ENCODE measurements around the gene CTAGE9. TPM values are rescaled to one million over a fixed set of nuclear protein-coding genes. Genes with fewer than 3 reads are reported as not detected.
A peak's percentile ranks its signal among the peaks of the same experiment; 100 is the strongest.
"Not testable (repeated sequence)": the region's sequence is repeated elsewhere in the genome, so short reads cannot be mapped to it uniquely, and the experiment has no call there.

Gene CTAGE9
- total RNA-seq, 4 donors from 2014 or later = not detected

DNA sequence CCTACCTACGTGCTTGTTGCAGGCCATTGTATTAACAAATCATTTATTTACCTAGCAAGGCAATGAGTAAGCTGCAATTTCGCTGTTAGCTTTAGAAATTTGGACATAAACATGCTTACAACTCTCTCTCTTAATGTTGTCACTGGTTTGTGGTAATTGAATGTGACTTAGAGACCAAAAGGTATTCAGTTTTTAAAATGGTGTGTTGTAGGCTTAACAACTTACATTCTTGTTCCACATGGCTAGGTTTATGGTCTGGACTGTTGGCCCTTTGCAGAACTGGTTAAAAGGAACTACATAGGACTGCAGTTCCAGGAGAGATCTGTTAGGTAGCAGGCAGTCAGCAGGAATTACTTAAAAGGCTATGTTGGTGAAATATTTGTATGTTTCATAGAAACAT, 10.3 kb upstream of the CTAGE9 start:
- Histone ChIP-seq H3K4me1 (no peaks in the 10 kb centered on the region), H3K27ac (no peak overlapping the region), H3K27me3 (no peaks in the 10 kb centered on the region), H3K9me3 (no peaks in the 10 kb centered on the region), H3K36me3 (no peaks in the 10 kb centered on the region), H3K4me3 (no peak overlapping the region)
- 87 to 93% methylated on average over 2 of the region's 2 CpGs for WGBS, 2 donors (ENCODE audit: low coverage in 1 of 2)
- ATAC-seq = no peak
- TF ChIP-seq, protein P1, sequence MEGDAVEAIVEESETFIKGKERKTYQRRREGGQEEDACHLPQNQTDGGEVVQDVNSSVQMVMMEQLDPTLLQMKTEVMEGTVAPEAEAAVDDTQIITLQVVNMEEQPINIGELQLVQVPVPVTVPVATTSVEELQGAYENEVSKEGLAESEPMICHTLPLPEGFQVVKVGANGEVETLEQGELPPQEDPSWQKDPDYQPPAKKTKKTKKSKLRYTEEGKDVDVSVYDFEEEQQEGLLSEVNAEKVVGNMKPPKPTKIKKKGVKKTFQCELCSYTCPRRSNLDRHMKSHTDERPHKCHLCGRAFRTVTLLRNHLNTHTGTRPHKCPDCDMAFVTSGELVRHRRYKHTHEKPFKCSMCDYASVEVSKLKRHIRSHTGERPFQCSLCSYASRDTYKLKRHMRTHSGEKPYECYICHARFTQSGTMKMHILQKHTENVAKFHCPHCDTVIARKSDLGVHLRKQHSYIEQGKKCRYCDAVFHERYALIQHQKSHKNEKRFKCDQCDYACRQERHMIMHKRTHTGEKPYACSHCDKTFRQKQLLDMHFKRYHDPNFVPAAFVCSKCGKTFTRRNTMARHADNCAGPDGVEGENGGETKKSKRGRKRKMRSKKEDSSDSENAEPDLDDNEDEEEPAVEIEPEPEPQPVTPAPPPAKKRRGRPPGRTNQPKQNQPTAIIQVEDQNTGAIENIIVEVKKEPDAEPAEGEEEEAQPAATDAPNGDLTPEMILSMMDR (IDR thresholded peaks at IDR 0.05) = no peak
- TF ChIP-seq POLR2A (IDR thresholded peaks at IDR 0.05) (no peak), EP300 (IDR thresholded peaks at IDR 0.05) (no peak), POLR2AphosphoS5 (IDR thresholded peaks at IDR 0.05) (no peak)

DNA sequence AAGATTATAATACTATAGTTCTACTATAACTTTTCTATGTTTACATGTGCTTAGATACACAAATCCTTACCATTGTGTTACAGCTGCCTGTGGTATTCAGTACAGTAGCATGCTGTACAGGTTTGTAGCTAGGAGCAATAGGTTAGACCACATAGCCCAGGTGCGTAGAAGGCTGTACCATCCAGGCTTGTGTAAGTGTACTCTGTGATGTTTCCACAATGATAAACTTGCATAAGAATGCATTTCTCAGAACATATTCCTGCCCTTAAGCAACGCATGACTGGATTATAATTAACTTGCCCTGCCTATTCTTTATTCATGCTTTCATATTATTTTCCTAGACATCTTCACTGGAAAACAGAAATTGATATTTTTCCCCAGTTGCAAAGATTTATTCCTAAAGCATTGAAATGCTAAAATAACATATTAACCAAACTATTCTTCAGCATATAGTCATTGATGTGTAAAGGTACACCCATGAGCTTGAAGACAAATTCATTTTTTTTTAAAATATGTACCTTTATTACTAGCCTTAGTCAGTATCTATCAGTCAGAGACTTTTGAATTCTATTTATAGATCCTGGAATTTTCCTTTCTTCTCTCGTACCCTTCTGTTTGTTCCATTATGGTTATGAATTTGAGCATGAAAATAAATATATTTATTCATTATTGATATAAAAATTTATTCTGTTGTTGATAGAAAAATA, 7.2 kb upstream of the CTAGE9 start:
- 73 to 86% methylated on average over 3 of the region's 3 CpGs for WGBS, 2 donors (ENCODE audit: low coverage in 1 of 2)
- Histone ChIP-seq H3K27ac (no peak overlapping the region), H3K4me1 (no peaks in the 10 kb centered on the region), H3K4me3 (no peak overlapping the region), H3K36me3 (no peaks in the 10 kb centered on the region), H3K27me3 (no peaks in the 10 kb centered on the region), H3K9me3 (no peaks in the 10 kb centered on the region)
- TF ChIP-seq, protein P1 (IDR thresholded peaks at IDR 0.05) = no peak
- no peak for TF ChIP-seq EP300 (IDR thresholded peaks at IDR 0.05)
- TF ChIP-seq POLR2AphosphoS5 (IDR thresholded peaks at IDR 0.05) = no peak
- TF ChIP-seq POLR2A (IDR thresholded peaks at IDR 0.05) = no peak
- no peak for ATAC-seq

DNA sequence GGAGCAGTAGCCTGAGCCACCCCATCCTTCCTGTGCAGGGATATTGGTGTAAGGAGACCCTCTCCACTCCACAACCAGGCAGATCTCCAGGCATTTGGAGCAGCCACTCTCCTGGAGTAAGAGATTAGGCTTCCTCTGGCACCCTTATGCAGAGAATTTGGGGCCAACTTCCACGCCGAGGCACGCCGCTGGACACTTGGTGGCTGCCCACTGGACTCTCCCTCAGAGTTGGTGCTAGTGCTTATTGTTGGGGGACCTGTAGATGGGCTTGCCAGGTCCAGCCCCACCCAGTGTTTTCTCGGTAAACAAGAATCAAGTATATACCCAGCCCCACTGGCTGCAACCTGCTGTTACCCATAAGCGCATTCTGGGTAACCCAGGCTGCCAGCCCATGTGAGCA, 4.8 kb upstream of the CTAGE9 start:
- no CpG with 5 or more reads among the region's 6 CpGs for WGBS, 2 donors (ENCODE audit: low coverage in 1 of 2)
- H3K36me3 ChIP-seq, ATAC-seq: not testable (repeated sequence)

DNA sequence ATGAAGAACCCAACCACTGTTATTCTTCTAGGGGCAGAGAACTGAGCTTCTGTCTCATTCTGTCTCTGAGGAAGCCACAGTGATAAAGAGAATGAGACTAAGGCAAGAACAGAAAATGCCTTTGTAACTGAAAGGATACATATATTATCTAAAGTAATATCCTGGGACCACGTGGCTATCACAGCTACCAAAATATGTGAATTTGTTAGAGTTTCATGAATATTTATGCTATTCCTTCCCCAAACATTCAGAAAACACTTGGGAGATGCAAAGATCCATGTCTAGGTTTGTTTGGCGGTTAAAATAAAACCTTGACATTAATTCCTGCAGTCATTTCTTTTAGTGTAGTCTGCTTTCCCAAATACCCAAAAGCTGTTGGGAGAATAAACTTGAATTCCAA, 6.9 kb downstream of the CTAGE9 start:
- not testable (repeated sequence) for H3K27me3 ChIP-seq, H3K27ac ChIP-seq, H3K9me3 ChIP-seq, ATAC-seq, H3K4me1 ChIP-seq, H3K4me3 ChIP-seq, H3K36me3 ChIP-seq
- no CpG with 5 or more reads among the region's 2 CpGs for WGBS, 2 donors (ENCODE audit: low coverage in 1 of 2)

More for the DNA sequence above, 4.8 kb upstream of the CTAGE9 start:
- not testable (repeated sequence) for H3K27me3 ChIP-seq, H3K27ac ChIP-seq, H3K9me3 ChIP-seq, H3K4me3 ChIP-seq, H3K4me1 ChIP-seq

DNA sequence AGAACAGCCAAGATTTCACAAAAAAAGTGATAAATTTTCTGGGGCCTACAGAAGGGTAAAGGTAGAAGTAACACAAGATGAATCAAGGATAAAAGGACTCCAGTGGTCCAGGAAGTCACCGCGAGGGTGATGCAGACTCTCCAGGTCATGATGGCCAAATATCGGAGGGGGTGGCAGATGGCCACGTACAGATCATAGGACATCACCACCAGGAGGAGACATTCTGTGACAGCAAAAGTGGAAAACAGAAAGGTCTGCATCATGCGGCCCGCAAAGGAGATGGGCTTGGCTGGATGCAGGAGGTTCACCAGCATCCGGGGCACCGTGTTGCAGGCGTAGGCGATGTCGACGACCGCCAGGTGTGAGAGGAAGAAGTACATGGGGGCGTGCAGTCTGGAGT, 10.0 kb downstream of the CTAGE9 start:
- not testable (repeated sequence) for H3K27me3 ChIP-seq, H3K9me3 ChIP-seq, H3K27ac ChIP-seq, ATAC-seq, H3K4me1 ChIP-seq, H3K36me3 ChIP-seq, H3K4me3 ChIP-seq
- WGBS, 2 donors (ENCODE audit: low coverage in 1 of 2) = no CpG with 5 or more reads among the region's 14 CpGs

DNA sequence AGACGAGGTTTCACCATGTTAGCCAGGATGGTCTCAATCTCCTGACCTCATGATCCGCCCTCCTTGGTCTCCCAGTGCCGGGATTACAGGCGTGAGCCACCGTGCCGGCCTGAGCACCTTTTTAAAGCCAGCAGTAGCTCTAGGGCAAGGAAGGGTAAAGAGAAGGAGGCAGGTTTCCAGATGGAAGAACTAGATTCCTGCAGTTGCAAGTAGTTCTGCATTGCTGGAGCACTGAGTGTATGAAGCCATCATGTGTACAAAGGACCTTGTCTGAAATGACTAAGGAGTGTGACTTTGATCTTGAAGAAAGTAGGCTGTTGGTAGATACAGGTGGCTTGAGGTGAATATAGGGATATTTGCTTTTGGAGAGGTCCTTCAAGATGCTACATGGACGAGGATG, 13.9 kb downstream of the CTAGE9 start:
- H3K4me1 ChIP-seq = no peaks in the 10 kb centered on the region
- no peak for ATAC-seq
- WGBS, 2 donors (ENCODE audit: low coverage in 1 of 2) = 92 to 100% methylated on average over 1 to 2 of the region's 7 CpGs
- H3K27ac ChIP-seq = no peak overlapping the region
- H3K9me3 ChIP-seq = no peaks in the 10 kb centered on the region
- TF ChIP-seq POLR2AphosphoS5 (IDR thresholded peaks at IDR 0.05) = no peak
- no peaks in the 10 kb centered on the region for H3K27me3 ChIP-seq
- H3K4me3 ChIP-seq = no peak overlapping the region
- no peaks in the 10 kb centered on the region for H3K36me3 ChIP-seq

DNA sequence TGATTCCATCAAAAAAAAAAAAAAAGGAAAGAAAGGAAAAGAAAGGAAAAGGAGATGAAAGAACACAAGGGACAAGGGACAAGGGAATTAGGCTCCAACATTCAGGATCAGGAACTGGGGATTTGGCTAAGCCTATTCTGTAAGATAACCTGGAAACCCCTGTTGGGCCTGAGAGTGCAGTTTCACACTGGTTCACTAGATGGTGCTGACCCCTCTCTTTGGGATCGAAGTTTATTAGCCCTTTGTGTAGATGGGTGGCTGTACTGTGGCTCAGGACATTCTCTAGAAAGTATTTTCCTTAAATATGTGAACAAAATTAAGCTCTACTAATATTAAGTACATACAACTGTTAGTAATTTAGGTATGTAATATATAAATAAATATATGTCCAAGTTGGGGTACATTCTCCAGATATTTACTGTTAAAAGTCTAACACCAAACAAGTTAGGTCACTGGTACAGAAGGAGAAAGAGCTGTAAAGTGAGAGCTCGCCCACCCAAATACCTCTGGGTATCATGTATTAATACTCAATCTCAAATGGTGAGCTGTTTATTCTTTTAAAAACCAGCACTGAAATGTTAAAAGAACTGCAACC, 15.9 kb downstream of the CTAGE9 start:
- Histone ChIP-seq H3K27ac (no peak overlapping the region), H3K4me1 (no peaks in the 10 kb centered on the region), H3K4me3 (no peak overlapping the region), H3K36me3 (no peaks in the 10 kb centered on the region), H3K9me3 (no peaks in the 10 kb centered on the region), H3K27me3 (no peaks in the 10 kb centered on the region)
- 28 to 42% methylated on average over 2 of the region's 2 CpGs for WGBS, 2 donors (ENCODE audit: low coverage in 1 of 2)
- TF ChIP-seq, protein P1 (IDR thresholded peaks at IDR 0.05) = peak; percentile 57 to 80 (median 74)
- no peak for TF ChIP-seq EP300 (IDR thresholded peaks at IDR 0.05)
- ATAC-seq = peak; percentile 61
